Central memory CD8-positive, alpha-beta T cell (primary cell): ENCODE measurements around the gene PRKN.

Source experiments
- ATAC-seq: fragments of 150-1000 bp; cut with Tn5 transposase; replicated peaks from 2 replicates; pipeline ENCODE4 v1.10.0; 2022; ENCODE audit warnings: mild to moderate bottlenecking, moderate FRiP score, moderate number of reproducible peaks; ENCODE audit not compliant: poor library complexity, severe bottlenecking; ENCODE audit errors: extremely low read depth
- DNase-seq, 2 donors: peaks; one replicate each; pipeline ENCODE4 v3.0.0; 2021; ENCODE audit warnings: low spot score in 2 of 2
- H3K27ac Mint-ChIP-seq: one replicate; pipeline ENCODE4 v1.8.0; 2022; ENCODE audit warnings: low read depth, mild to moderate bottlenecking, moderate library complexity, mixed read lengths
- H3K27me3 Mint-ChIP-seq: one replicate; pipeline ENCODE4 v1.8.0; 2022; ENCODE audit warnings: mixed read lengths
- H3K36me3 Mint-ChIP-seq: one replicate; pipeline ENCODE4 v1.8.0; 2022; ENCODE audit warnings: mild to moderate bottlenecking, moderate library complexity, mixed read lengths; ENCODE audit not compliant: insufficient read depth
- H3K4me1 Mint-ChIP-seq: one replicate; pipeline ENCODE4 v1.8.0; 2022; ENCODE audit warnings: mixed read lengths
- H3K4me3 Mint-ChIP-seq: one replicate; pipeline ENCODE4 v1.8.0; 2022; ENCODE audit warnings: mild to moderate bottlenecking, moderate library complexity, mixed read lengths
- H3K9me3 Mint-ChIP-seq: one replicate; pipeline ENCODE4 v1.8.0; 2022; ENCODE audit warnings: mixed read lengths

The PRKN gene

DNA sequence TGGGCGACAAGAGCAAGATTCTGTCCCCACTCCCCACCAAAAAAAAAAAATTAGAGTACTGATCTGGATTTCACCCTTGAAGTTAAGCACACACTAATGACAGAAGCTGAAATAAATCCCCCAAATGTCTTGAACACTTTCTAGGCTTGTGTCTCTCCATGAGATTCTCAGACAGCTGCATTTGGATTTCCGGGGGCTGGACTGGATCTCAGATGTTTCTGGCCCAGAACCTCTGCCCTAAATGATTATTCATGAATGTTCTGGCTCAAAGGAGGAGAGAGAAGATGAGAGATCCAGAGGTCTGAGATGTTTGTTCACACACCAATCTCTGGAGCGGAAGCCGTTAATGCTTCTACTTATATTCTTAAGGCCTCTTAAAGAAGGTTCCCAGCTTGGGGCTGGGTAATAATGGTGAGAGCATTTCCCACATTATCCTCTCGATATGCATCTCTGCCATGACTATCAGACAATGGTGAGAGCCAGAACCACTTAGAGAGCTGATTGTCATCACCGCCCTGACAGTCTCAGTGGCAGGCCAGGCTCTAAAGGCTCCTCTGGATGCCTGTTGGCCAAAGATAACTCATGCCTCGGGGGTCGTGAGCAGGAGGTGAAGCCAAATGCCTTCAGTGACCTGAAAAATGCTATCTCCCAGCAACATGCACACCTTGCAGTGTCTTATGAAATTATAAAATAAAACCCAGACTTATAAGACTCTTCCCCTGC lies 1325.8 kb downstream of the PRKN start:
- H3K36me3 Mint-ChIP-seq = no peaks in the 10 kb centered on the region
- H3K4me3 Mint-ChIP-seq = no peak overlapping the region
- no peak for DNase-seq
- no peak for ATAC-seq
- peaks cover 28% of the 10 kb centered on the region for H3K27me3 Mint-ChIP-seq
- no peaks in the 10 kb centered on the region for H3K4me1 Mint-ChIP-seq
- no peak overlapping the region for H3K27ac Mint-ChIP-seq
- H3K9me3 Mint-ChIP-seq = no peaks in the 10 kb centered on the region

DNA sequence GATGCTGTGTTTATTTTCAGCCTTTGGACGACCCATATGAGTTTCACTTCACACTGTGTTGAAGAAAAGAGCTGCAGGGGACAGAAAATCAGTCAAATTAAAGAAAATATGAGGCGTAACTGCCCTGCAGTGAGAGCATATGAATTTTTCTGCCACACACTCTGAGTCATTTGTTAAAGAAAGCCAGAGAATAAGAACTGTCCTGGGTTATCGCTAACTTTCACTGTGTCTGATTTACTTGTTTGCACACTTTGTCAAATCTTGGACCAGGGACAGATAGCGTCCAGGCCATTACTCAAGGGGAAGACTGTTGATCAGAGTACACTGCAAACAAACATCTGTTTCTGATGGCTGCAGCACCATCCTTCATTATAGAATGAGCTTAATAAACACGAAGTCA lies 1326.9 kb downstream of the PRKN start:
- Mint-ChIP-seq H3K4me3 (no peak overlapping the region), H3K9me3 (no peaks in the 10 kb centered on the region), H3K27me3 (peaks cover 28% of the 10 kb centered on the region), H3K36me3 (no peaks in the 10 kb centered on the region), H3K4me1 (no peaks in the 10 kb centered on the region), H3K27ac (no peak overlapping the region)
- DNase-seq (no peak), ATAC-seq (no peak)

DNA sequence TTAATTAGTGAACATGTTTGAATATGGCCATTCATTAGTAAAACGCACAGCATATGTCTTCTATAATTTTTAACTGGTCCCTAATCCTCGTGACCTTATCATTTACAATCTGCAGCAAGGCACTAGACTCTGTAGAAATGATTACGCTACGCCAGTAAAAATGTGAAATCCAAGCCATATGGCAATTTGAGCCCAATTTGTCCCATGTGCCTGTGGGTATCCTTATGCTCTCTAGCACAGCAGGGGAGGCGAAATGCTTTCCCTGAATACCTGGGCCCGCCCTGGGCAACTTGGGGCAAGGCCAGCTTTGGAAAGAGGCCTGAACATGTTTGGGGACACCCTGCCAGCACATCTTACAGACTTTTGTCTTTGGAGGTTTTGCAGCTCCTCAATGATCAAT lies 1331.0 kb downstream of the PRKN start:
- DNase-seq (no peak), ATAC-seq (no peak)
- no peak overlapping the region for H3K27ac Mint-ChIP-seq
- no peaks in the 10 kb centered on the region for H3K9me3 Mint-ChIP-seq
- peaks cover 28% of the 10 kb centered on the region for H3K27me3 Mint-ChIP-seq
- no peak overlapping the region for H3K4me3 Mint-ChIP-seq
- no peaks in the 10 kb centered on the region for H3K4me1 Mint-ChIP-seq
- H3K36me3 Mint-ChIP-seq = no peaks in the 10 kb centered on the region

DNA sequence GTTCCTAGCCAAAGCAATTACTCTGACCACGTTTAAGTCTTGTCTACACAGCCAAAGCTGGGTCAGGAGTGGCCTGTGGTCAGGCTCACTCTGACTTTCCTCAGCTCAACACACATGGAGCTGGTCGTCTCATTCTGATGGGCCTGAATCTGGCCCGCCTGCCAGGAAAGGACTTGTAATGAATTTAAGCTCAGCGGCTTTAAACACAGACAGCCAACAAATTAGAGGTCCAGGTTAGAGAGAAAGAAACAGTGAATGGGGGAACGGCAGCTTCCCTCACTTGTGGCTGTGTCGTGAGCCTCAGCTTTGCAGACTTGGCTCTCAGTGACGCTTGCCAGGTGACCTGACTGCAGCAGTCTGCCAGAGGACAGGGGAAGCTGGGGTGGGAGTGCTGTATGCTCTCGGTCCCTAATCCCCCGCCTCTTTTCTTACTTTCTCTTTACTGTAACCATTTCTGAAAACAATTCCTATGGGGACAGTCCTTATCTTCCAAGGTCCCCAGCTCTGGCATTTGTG lies 1331.8 kb downstream of the PRKN start:
- no peaks in the 10 kb centered on the region for H3K36me3 Mint-ChIP-seq
- ATAC-seq (no peak), DNase-seq (no peak)
- H3K4me1 Mint-ChIP-seq = no peaks in the 10 kb centered on the region
- H3K4me3 Mint-ChIP-seq = no peak overlapping the region
- H3K27me3 Mint-ChIP-seq = peaks cover 28% of the 10 kb centered on the region
- no peak overlapping the region for H3K27ac Mint-ChIP-seq
- no peaks in the 10 kb centered on the region for H3K9me3 Mint-ChIP-seq

DNA sequence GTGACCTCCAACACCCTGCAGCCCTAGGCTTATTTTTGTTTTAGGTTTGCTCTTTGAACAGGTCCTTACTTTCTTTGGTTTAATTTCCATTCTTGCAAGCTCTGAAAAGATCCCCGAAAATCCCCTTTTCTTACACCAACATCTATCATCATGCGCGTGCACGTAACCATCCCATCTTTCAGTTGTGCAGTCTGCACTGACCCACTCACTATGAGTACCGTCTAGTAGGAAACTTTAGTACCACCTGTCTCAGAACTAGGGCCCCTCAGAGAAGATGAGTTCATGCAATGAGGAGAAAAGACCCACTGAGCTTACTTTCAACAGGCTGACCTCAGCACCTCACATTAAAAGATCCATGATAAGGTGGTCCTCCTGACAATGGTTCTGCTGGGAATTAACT lies 1333.1 kb downstream of the PRKN start:
- DNase-seq = no peak

DNA sequence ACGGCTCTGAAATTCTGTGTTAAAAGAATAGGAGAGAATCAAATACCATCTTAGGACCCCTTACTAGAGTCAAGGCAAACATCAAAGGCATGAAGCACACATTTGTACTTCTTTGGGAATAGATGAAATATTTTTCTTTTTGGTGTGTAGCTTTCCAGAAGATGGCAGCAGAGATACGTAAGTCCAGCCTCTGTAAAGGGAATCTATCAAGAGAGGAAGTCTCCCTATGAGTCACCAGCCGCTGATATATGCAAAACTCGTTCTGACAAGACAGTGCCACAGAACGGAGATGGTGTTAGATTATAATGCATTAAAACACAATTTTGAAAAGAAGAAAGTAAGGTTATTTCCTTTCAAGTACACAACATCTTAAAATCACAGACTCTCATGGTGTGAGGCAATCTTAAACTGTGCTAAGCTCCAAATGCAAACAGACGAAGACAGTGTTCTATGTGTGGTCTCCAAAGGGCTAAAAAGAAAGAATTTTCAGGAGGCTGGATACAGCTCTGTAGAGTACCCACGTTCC lies 1333.7 kb downstream of the PRKN start:
- ATAC-seq (peak; percentile 98), DNase-seq (peak in 1 of 2 donors; percentile 44)
- Mint-ChIP-seq H3K27me3 (peaks cover 17% of the 10 kb centered on the region), H3K9me3 (no peaks in the 10 kb centered on the region), H3K27ac (no peak overlapping the region), H3K4me1 (no peaks in the 10 kb centered on the region), H3K36me3 (no peaks in the 10 kb centered on the region), H3K4me3 (no peak overlapping the region)

More for the DNA sequence above, 1333.1 kb downstream of the PRKN start:
- no peaks in the 10 kb centered on the region for H3K36me3 Mint-ChIP-seq
- H3K4me1 Mint-ChIP-seq = no peaks in the 10 kb centered on the region
- peaks cover 22% of the 10 kb centered on the region for H3K27me3 Mint-ChIP-seq
- H3K9me3 Mint-ChIP-seq = no peaks in the 10 kb centered on the region
- no peak for ATAC-seq
- H3K27ac Mint-ChIP-seq = no peak overlapping the region
- no peak overlapping the region for H3K4me3 Mint-ChIP-seq

DNA sequence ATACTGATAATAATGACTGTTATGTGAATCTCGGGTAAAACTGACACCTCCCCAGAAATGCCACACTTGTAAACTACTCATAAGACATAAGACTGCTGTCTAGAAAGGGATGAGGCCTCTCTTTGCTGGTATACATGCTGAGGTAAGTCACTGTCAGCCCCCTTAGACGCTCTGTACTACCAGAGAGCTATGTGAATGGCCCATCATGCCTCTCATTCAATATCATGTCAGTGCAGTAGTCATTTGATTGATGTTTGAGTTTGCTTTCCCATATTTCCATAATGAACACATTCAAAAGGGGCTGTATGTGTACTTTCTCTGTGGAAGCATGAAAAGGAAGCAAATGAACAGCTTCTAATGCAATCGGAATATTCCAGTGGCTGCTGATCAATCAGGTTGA lies 1334.3 kb downstream of the PRKN start:
- Mint-ChIP-seq H3K9me3 (no peaks in the 10 kb centered on the region), H3K4me3 (no peak overlapping the region), H3K36me3 (no peaks in the 10 kb centered on the region), H3K4me1 (no peaks in the 10 kb centered on the region), H3K27ac (no peak overlapping the region), H3K27me3 (peaks cover 10% of the 10 kb centered on the region)
- DNase-seq (no peak), ATAC-seq (no peak)

DNA sequence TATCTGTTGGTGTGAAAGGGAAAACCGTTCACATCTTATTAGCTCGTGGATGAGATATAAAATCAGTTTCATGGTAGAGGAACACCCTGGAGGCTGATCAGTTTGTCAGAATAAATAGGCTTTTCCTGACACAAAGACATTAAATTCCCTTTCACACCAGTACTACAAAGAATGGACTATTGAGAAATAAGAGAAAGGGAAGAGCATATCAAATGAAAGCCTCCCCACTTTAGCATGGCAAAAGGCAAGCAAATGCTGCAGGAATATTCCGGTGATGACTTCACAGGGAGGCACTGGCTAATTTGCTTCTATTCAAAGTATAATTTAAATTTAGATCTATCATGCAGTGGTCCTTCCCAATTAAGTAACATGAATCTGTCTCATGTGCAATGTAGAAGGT lies 1337.8 kb downstream of the PRKN start:
- Mint-ChIP-seq H3K36me3 (no peaks in the 10 kb centered on the region), H3K4me1 (no peaks in the 10 kb centered on the region), H3K4me3 (no peak overlapping the region), H3K27ac (no peak overlapping the region), H3K27me3 (no peaks in the 10 kb centered on the region), H3K9me3 (no peaks in the 10 kb centered on the region)
- ATAC-seq (no peak), DNase-seq (no peak)

DNA sequence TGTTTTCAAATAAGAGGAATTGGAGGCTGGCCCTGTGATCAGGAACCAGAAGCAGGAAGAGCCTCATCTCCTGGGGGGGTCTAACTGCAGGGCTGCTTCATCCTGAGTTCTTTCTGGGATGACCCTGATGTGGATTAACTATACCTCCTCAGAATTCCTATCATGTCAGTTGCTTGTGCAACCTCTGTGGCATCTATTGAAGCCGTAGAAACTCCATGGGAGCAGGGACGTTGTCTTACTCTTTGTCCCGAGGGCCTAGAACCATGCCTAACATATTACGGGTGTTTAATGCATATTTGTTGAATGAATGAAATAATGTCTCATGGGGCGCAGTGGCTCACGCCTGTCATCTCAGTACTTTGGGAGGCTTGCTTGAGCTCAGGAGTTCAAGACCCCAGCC lies 1343.6 kb downstream of the PRKN start:
- Mint-ChIP-seq H3K36me3 (no peaks in the 10 kb centered on the region), H3K4me1 (no peaks in the 10 kb centered on the region), H3K27me3 (no peaks in the 10 kb centered on the region), H3K27ac (no peak overlapping the region), H3K9me3 (no peaks in the 10 kb centered on the region), H3K4me3 (no peak overlapping the region)
- DNase-seq = no peak
- ATAC-seq = no peak

DNA sequence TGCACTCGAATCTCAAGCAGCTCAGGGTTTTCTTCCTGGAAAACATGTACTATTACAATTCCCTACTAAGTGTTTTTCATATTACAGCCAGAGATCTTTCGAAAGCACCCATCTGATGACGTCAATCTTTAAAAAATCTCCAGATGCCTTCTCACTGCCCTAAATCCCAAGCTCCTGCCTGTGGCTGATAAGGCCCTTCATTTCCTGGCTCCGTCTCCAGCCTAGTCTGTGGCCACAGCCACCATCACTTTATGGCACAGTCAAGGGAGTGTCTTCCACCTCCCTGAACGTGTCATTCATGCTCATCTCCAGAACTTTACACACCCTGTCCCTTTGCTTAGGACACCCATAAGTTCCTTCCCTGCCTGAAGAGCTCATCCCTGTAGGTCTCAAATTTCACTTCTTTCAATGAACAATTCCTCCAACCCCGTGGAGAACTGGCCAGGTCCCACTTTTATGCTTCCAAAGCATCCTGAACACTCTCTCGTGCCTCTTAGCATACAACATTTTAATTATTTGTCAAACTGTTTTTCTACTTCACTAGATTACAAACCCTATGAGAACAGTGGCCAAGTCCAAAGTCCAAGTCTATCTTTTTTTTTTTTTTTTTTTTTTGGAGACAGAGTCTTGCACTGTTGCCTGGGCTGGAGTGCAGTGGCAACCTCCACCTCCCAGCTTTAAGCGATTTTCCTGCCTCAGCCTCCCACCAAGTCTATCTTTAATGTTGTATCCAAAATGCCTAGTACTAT lies 1347.6 kb downstream of the PRKN start:
- H3K9me3 Mint-ChIP-seq = no peaks in the 10 kb centered on the region
- H3K36me3 Mint-ChIP-seq = no peaks in the 10 kb centered on the region
- no peaks in the 10 kb centered on the region for H3K4me1 Mint-ChIP-seq
- H3K27ac Mint-ChIP-seq = no peak overlapping the region
- ATAC-seq = no peak
- H3K4me3 Mint-ChIP-seq = no peak overlapping the region
- DNase-seq = no peak
- H3K27me3 Mint-ChIP-seq = no peaks in the 10 kb centered on the region

DNA sequence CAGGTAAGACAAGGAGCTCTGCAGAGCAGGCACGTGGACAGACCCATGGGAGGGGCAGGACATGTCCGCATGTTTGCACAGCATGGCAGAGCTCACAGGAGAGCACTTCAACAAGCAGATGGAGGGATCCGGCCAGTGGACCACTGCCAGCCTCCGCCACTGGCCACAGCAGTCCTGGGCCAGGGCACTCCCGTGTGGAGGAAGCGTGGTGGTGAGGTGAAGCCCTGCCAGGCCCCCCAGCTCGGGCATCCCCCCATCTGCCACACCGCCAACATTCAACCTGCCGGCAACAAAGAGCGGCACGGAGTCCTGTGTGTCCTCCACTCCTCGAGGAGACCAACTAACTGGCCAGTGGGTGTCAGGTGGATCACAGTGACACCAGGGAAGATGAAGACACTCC lies 1349.5 kb downstream of the PRKN start:
- H3K36me3 Mint-ChIP-seq = no peaks in the 10 kb centered on the region

DNA sequence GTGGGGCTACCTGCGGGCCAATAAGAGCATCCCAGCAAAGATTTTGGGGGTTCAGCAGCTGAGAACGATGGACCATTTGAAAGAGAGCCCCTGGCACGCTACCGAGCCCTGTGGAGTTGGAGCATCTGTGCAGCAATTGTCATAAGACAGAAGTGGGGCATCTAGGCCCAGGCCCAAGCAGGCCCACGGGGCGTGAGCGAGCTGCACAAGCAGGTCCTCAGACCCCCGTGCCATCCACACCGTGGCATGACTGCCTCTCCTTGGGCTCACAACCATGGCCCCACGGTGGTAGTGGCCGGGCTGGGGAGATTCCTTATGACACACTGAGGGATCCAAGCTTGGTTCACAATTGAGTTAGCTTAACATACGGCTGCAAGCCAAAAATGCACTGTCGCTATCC lies 1350.5 kb downstream of the PRKN start:
- Mint-ChIP-seq H3K4me3 (no peak overlapping the region), H3K9me3 (no peaks in the 10 kb centered on the region), H3K4me1 (no peaks in the 10 kb centered on the region), H3K36me3 (no peaks in the 10 kb centered on the region), H3K27me3 (no peaks in the 10 kb centered on the region), H3K27ac (no peak overlapping the region)
- DNase-seq (no peak), ATAC-seq (no peak)

More for the DNA sequence above, 1349.5 kb downstream of the PRKN start:
- Mint-ChIP-seq H3K4me1 (no peaks in the 10 kb centered on the region), H3K4me3 (no peak overlapping the region), H3K27ac (no peak overlapping the region), H3K27me3 (no peaks in the 10 kb centered on the region), H3K9me3 (no peaks in the 10 kb centered on the region)
- ATAC-seq = no peak
- no peak for DNase-seq

DNA sequence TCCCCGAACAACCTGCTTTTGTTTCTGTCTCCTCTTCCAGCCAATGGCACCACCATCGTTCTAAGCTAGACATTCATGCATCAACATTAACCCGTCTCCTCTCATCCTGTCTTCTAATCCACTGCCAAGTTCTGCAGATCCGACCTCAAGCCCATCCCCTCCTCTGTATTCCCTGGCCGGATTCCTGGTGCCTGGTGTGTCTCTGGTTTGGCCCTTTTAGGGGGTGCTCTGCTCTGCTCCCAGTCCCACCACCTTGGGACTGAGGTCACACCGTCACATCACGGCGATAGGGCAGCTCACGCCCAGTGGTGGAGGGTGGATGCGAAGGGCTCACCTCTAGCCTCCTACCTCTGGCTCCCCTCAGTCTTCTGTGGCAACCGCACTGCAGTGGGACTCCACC lies 1351.2 kb downstream of the PRKN start:
- DNase-seq = no peak
- Mint-ChIP-seq H3K27me3 (no peaks in the 10 kb centered on the region), H3K4me1 (no peaks in the 10 kb centered on the region), H3K36me3 (no peaks in the 10 kb centered on the region), H3K4me3 (no peak overlapping the region), H3K9me3 (no peaks in the 10 kb centered on the region), H3K27ac (no peak overlapping the region)
- no peak for ATAC-seq
